Vagina (tissue), 2 donors: Measurements from ENCODE around the gene RPSA. TPM values are rescaled to one million over a fixed set of nuclear protein-coding genes. Genes with fewer than 3 reads are reported as not detected.
"Not testable (repeated sequence)": the region's sequence is repeated elsewhere in the genome, so short reads cannot be mapped to it uniquely, and the experiment has no call there.

Experiments
- DNase-seq, 2 donors: peaks; one replicate each; pipeline ENCODE4 v3.0.0-alpha.2; 2017; ENCODE audit errors: extremely low spot score in 2 of 2
- H3K27ac ChIP-seq: fragments of 200-600 bp; sonication (generic); one replicate; pipeline ENCODE4 v1.5.1; 2019
- H3K27me3 ChIP-seq: fragments of 200-600 bp; sonication (generic); one replicate; pipeline ENCODE4 v1.5.1; 2019
- H3K36me3 ChIP-seq, 2 donors: fragments of 200-600 bp; sonication (generic); one replicate each; pipeline ENCODE4 v1.5.1; 2017 to 2019
- H3K4me1 ChIP-seq: fragments of 200-600 bp; sonication (generic); one replicate; pipeline ENCODE4 v1.5.1; 2019
- H3K4me3 ChIP-seq, 2 donors: fragments of 200-600 bp; sonication (generic); 1 replicate in 1 of 2; 2 replicates in 1 of 2; pipeline ENCODE4 v1.5.1; 2016 to 2019
- H3K9me3 ChIP-seq: fragments of 200-600 bp; sonication (generic); one replicate; pipeline ENCODE4 v1.5.1; 2019
- POLR2A ChIP-seq, 2 donors: fragments of 450-650 bp; IDR thresholded peaks; one replicate each; pipeline ENCODE4 v1.6.1; 2017; ENCODE audit warnings: antibody characterized with exemption in 2 of 2, mild to moderate bottlenecking in 2 of 2, moderate library complexity in 2 of 2
- POLR2AphosphoS5 ChIP-seq, 2 donors: sonication (generic); formaldehyde crosslinking; IDR thresholded peaks; one replicate each; pipeline ENCODE4 v1.9.0; 2017; ENCODE audit warnings: antibody characterized with exemption in 2 of 2, mild to moderate bottlenecking in 2 of 2, low read depth in 1 of 2; ENCODE audit not compliant: insufficient read depth in 1 of 2
- intact Hi-C: fragments of 100-400 bp; cut with DNase I; formaldehyde crosslinking; loops from one replicate; pipeline ENCODE4 v1.15.1; 2023
- total RNA-seq: library from RNA; depleted of rRNA; stranded (reverse); fragments of >200 nt; gene quantifications from one replicate; pipeline ENCODE4 v1.2.3, GENCODE V29; 2016
- TF ChIP-seq, protein P1 (sequence below), 3 experiments: fragments of 450-650 bp in 2 of 3; fragments of 200-600 bp in 1 of 3; sonication (generic) in 1 of 3; IDR thresholded peaks; one replicate each; pipeline ENCODE4 v1.5.1; 2017 to 2019; ENCODE audit warnings: antibody characterized with exemption in 3 of 3, mild to moderate bottlenecking in 2 of 3, moderate library complexity in 2 of 3

Gene RPSA
- total RNA-seq, 1 donor from 2014 or later = 1,049 TPM

DNA sequence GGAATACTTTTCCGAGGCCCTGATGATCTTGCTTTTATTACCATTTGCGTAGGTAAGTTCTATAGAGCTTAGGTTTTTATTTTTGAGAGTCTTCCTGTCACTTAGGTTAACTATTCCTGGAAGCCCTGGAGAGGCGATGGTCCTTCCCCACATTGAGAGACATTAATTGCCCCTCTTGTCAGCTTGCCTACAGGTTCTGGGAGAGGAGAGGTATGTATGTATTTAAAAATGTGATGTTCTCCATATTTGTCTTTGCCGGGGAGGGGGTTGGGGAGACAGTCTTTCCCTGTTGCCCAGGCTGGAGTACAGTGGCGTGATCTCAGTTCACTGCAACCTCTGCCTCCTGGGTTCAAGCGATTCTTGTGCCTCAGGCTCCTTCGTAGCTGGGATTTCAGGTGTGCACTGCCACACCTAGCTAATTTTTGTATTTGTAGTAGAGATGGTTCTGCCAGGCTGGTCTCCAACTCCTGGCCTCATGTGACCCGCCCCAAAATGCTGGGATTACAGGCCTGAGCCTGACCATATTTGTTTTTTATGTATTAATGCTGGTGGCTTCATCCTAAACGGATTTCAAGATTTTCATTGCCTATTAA is 6.2 kb downstream of the RPSA start:
- intact Hi-C loops = no loop called here
- Histone ChIP-seq H3K27me3 (no peaks in the 10 kb centered on the region), H3K4me1 (peaks cover 22% of the 10 kb centered on the region), H3K27ac (no peak overlapping the region), H3K9me3 (no peaks in the 10 kb centered on the region), H3K36me3 (peaks cover 0 to 58% of the 10 kb centered on the region in 2 donors), H3K4me3 (no peak overlapping the region)
- DNase-seq = no peak
- TF ChIP-seq, protein P1, sequence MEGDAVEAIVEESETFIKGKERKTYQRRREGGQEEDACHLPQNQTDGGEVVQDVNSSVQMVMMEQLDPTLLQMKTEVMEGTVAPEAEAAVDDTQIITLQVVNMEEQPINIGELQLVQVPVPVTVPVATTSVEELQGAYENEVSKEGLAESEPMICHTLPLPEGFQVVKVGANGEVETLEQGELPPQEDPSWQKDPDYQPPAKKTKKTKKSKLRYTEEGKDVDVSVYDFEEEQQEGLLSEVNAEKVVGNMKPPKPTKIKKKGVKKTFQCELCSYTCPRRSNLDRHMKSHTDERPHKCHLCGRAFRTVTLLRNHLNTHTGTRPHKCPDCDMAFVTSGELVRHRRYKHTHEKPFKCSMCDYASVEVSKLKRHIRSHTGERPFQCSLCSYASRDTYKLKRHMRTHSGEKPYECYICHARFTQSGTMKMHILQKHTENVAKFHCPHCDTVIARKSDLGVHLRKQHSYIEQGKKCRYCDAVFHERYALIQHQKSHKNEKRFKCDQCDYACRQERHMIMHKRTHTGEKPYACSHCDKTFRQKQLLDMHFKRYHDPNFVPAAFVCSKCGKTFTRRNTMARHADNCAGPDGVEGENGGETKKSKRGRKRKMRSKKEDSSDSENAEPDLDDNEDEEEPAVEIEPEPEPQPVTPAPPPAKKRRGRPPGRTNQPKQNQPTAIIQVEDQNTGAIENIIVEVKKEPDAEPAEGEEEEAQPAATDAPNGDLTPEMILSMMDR (IDR thresholded peaks at IDR 0.05) = no peak
- TF ChIP-seq POLR2AphosphoS5 (IDR thresholded peaks at IDR 0.05; ENCODE audit: insufficient read depth in 1 of 2, low read depth in 1 of 2) (no peak), POLR2A (IDR thresholded peaks at IDR 0.05) (no peak)

DNA sequence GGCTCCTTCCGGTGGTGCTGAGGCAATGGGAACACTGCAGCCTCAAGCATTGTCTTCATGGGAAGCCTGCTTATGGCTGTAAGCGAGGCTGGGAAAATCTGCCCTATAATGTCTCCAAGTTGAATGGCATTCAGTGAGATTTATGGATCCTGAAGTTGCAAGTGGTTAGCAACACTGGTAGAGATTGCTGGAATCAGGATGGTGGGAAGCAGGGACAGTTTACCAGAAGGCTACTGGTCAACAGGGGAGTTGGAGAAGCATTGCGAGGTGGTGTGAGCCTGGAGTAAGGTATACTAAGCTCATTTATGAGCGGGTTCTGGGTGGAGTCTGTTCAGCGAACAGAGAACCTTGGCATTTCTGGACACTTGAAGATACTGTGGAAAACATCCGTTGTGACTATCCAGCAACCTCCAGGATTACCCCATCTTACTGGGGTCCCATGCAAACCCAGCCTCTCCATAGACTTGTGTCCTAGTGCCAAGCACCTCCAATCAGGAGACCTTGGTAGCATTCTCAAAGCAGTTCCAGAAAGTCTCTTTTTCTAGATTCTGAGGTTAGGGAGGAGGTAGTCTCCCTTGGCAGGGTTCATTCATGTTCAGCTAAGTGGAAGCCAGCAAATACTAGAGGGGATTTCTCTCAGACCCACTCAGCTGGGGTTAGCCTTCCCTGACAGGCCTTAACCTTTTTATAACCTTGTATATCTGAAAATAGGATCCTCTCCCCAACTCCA is 7.3 kb downstream of the RPSA start:
- no peaks in the 10 kb centered on the region for H3K9me3 ChIP-seq
- intact Hi-C loops = no loop called here
- H3K27ac ChIP-seq = no peak overlapping the region
- no peak for TF ChIP-seq POLR2A (IDR thresholded peaks at IDR 0.05)
- TF ChIP-seq POLR2AphosphoS5 (IDR thresholded peaks at IDR 0.05; ENCODE audit: insufficient read depth in 1 of 2, low read depth in 1 of 2) = no peak
- TF ChIP-seq, protein P1 (IDR thresholded peaks at IDR 0.05) = no peak
- DNase-seq = no peak
- peaks cover 0 to 51% of the 10 kb centered on the region in 2 donors for H3K36me3 ChIP-seq
- peaks cover 13% of the 10 kb centered on the region for H3K4me1 ChIP-seq
- H3K27me3 ChIP-seq = no peaks in the 10 kb centered on the region
- no peak overlapping the region for H3K4me3 ChIP-seq

DNA sequence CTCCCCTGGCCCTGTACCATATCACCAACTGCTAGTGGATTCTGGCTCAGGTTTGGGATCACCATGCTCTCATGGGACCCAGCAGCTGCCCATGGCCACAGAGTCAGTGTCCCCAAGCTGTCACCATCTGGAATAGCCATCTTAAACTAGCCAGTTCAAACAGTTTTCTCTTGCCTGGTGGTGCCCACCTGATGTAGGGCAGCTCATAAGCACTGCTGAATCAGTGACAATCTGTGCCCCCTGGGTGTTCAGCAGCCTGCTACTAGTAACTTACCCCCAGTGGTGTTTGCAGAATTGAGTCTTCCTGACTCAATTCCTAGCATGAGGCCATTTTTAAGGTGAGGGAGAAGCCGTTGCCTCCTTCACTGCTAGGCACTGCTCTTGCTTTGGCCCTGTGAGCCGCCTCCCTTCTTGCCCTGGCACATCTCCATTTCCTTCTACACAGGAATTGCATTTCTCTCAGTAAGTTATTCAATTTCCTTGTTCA is 7.9 kb downstream of the RPSA start:
- TF ChIP-seq, protein P1 (IDR thresholded peaks at IDR 0.05) = no peak
- TF ChIP-seq POLR2AphosphoS5 (IDR thresholded peaks at IDR 0.05; ENCODE audit: insufficient read depth in 1 of 2, low read depth in 1 of 2) (no peak), POLR2A (IDR thresholded peaks at IDR 0.05) (no peak)
- H3K4me1 ChIP-seq = peaks cover 10% of the 10 kb centered on the region
- H3K36me3 ChIP-seq = peaks cover 0 to 47% of the 10 kb centered on the region in 2 donors
- H3K27ac ChIP-seq = no peak overlapping the region
- intact Hi-C loops = no loop called here
- DNase-seq = no peak
- no peaks in the 10 kb centered on the region for H3K9me3 ChIP-seq
- no peaks in the 10 kb centered on the region for H3K27me3 ChIP-seq
- no peak overlapping the region for H3K4me3 ChIP-seq

DNA sequence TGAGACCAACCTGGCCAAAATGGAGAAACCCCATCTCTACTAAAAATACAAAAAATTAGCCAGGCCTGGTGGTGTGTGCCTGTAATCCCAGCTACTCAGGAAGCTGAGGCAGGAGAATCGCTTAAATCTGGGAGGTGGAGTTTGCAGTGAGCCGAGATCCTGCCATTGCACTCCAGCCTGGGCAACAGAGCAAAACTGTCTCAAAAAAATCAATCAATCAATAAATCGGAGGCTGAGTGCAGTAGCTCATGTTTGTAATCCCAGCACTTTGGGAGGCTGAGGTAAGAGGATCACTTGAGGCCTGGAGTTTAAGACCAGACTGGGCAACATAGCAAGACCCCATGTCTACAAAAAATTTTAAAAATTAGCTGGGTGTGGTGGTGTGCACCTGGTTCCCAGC is 8.8 kb downstream of the RPSA start:
- H3K27ac ChIP-seq, DNase-seq, H3K4me1 ChIP-seq, H3K27me3 ChIP-seq, intact Hi-C loops, H3K9me3 ChIP-seq, H3K4me3 ChIP-seq: not testable (repeated sequence)
- peaks cover 0 to 40% of the 10 kb centered on the region in 2 donors for H3K36me3 ChIP-seq

DNA sequence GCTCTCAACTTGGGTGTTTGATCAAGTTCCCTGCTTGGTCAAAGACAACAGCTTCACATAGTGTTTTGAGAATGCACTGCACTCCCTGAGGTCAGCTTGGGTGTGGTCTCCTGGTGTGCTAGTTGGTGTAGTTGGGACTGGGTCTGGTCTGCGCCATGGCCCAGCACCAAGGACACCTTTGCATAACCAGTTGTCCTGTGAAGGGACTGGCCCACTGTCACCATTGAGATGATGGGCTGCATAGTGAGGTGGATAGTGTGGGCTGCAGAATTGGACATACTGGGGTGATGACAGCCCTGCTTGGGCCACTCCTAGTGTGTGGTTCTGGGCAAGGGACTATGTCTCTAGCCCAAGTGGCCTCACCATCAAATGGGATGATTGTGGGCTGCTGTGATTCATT is 9.5 kb downstream of the RPSA start:
- TF ChIP-seq POLR2AphosphoS5 (IDR thresholded peaks at IDR 0.05; ENCODE audit: insufficient read depth in 1 of 2, low read depth in 1 of 2) = no peak
- no peak for TF ChIP-seq POLR2A (IDR thresholded peaks at IDR 0.05)
- TF ChIP-seq, protein P1 (IDR thresholded peaks at IDR 0.05) = no peak
- intact Hi-C loops = no loop called here

DNA sequence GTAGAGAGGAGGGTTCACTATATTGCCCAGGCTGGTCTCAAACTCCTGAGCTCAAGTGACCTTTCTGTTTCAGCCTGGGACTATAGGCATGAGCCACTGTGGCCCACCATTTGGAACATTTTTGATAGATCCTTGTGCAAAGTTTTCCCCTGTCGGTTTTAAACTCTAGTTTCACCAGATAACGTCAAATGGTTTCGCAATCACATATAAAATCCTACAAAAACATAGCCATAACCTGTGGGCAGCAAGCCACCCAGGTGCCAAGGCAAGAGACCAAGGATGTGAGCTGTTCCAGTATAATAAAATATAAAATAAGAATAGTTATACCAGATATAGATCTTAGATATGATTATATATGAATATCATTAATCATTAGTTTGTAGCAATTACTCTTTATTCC is 10.5 kb downstream of the RPSA start:
- H3K4me1 ChIP-seq, intact Hi-C loops, H3K9me3 ChIP-seq, H3K27me3 ChIP-seq, H3K4me3 ChIP-seq, DNase-seq, H3K27ac ChIP-seq: not testable (repeated sequence)
- H3K36me3 ChIP-seq = peaks cover 0 to 23% of the 10 kb centered on the region in 2 donors

More for the DNA sequence above, 9.5 kb downstream of the RPSA start:
- no peak overlapping the region for H3K27ac ChIP-seq
- peaks cover 0 to 33% of the 10 kb centered on the region in 2 donors for H3K36me3 ChIP-seq
- H3K27me3 ChIP-seq = no peaks in the 10 kb centered on the region
- H3K4me3 ChIP-seq = no peak overlapping the region
- no peaks in the 10 kb centered on the region for H3K9me3 ChIP-seq
- peaks cover 5% of the 10 kb centered on the region for H3K4me1 ChIP-seq
- DNase-seq = no peak

DNA sequence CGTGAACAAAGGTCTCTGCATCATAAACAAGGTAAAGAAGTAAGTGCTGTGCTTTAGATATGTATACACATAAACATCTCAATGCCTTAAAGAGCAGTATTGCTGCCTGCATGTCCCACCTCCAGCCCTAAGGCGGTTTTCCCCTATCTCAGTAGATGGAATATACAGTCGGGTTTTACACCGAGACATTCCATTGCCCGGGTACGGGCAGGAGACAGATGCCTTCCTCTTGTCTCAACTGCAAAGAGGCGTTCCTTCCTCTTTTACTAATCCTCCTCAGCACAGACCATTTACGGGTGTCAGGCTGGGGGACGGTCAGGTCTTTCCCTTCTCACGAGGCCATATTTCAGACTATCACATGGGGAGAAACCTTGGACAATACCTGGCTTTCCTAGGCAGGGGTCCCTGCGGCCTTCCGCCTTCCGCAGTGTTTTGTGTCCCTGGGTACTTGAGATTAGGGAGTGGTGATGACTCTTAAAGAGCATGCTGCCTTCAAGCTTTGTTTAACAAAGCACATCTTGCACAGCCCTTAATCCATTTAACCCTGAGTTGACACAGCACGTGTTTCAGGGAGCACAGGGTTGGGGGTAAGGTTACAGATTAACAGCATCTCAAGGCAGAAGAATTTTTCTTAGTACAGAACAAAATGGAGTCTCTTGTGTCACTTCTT is 12.2 kb downstream of the RPSA start:
- H3K36me3 ChIP-seq, H3K27ac ChIP-seq, intact Hi-C loops, H3K4me3 ChIP-seq, H3K27me3 ChIP-seq, H3K9me3 ChIP-seq, H3K4me1 ChIP-seq, DNase-seq: not testable (repeated sequence)
